SIG-M5 (cell line): Measurements from ENCODE around the gene IFNAR2.

ENCODE experiments used
- DNase-seq: peaks from one replicate; lab custom pipeline; 2025; lab: John Stamatoyannopoulos, UW

The IFNAR2 gene

GRCh38 chr21:33267250-33267649 lies 37.5 kb downstream of the IFNAR2 start:
- DNase-seq: no peak

- no peak for DNase-seq
These were observed 38.6 kb downstream of the IFNAR2 start for GRCh38 chr21:33268393-33268736.

- DNase-seq: no peak
These were observed 39.2 kb downstream of the IFNAR2 start for GRCh38 chr21:33268737-33269441.

GRCh38 chr21:33270986-33271385 lies 41.2 kb downstream of the IFNAR2 start:
- DNase-seq: no peak

- DNase-seq: no peak
These were observed 43.3 kb downstream of the IFNAR2 start for GRCh38 chr21:33273044-33273443.

GRCh38 chr21:33278721-33279120 lies 49.0 kb downstream of the IFNAR2 start:
- no peak for DNase-seq

GRCh38 chr21:33279330-33279820 lies 49.6 kb downstream of the IFNAR2 start:
- DNase-seq: no peak
